ENCODE data around the gene SORCS3. TPM values are rescaled to one million over a fixed set of nuclear protein-coding genes. Genes with fewer than 3 reads are reported as not detected.

SORCS3 gene
- total and polyA plus RNA-seq, 10 of the 15 experiments (the other 5 are each of a cell fraction or from before 2014, with no cell fraction given) = 0.01 to 0.04 (median 0.02) TPM; not detected in 7

- no peak for TF ChIP-seq ZNF592 (IDR thresholded peaks at IDR 0.05)
- TF ChIP-seq PAX5 (IDR thresholded peaks at IDR 0.05; ENCODE audit: borderline replicate concordance, low read depth, low read length) = no peak
- TF ChIP-seq, protein P1, sequence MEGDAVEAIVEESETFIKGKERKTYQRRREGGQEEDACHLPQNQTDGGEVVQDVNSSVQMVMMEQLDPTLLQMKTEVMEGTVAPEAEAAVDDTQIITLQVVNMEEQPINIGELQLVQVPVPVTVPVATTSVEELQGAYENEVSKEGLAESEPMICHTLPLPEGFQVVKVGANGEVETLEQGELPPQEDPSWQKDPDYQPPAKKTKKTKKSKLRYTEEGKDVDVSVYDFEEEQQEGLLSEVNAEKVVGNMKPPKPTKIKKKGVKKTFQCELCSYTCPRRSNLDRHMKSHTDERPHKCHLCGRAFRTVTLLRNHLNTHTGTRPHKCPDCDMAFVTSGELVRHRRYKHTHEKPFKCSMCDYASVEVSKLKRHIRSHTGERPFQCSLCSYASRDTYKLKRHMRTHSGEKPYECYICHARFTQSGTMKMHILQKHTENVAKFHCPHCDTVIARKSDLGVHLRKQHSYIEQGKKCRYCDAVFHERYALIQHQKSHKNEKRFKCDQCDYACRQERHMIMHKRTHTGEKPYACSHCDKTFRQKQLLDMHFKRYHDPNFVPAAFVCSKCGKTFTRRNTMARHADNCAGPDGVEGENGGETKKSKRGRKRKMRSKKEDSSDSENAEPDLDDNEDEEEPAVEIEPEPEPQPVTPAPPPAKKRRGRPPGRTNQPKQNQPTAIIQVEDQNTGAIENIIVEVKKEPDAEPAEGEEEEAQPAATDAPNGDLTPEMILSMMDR (IDR thresholded peaks at IDR 0.05 in 2 of 3, conservative IDR thresholded peaks at IDR 0.05 in 1 of 3; ENCODE audit: control insufficient read depth in 2 of 3, extremely low read depth in 1 of 3, insufficient read depth in 1 of 3, low read depth in 3 of 3, low read length in 3 of 3) = no peak
- TF ChIP-seq SUPT20H (IDR thresholded peaks at IDR 0.05; ENCODE audit: borderline replicate concordance, control insufficient read depth, low read depth, low read length) = no peak
Observed at GRCh38 chr10:104881740-104882139, 240.7 kb downstream of the SORCS3 start (continued).

All from GM12878 (cell line).